HG02623 (cell line): ENCODE data around the gene B3GNT3.
A peak's percentile ranks its signal among the peaks of the same experiment; 100 is the strongest.

Experiments
- ATAC-seq: cut with Tn5 transposase; IDR thresholded peaks from one replicate; pipeline ENCODE4 v1.9.1; 2021; ENCODE audit warnings: moderate library complexity; ENCODE audit not compliant: unreplicated experiment

B3GNT3 gene

GRCh38 chr19:17859533-17860330 lies 64.8 kb downstream of the B3GNT3 start, which contains the start of gene RPL18A:
Gene RPL18A (plus strand): TSS chr19:17859910. CDS start chr19:17859957, 47 bp downstream.
- ATAC-seq: peak; percentile 91

- ATAC-seq: no peak
These were observed 65.5 kb downstream of the B3GNT3 start for GRCh38 chr19:17860331-17860992.

- ATAC-seq: no peak
These were observed 66.0 kb downstream of the B3GNT3 start for GRCh38 chr19:17860993-17861360.

- ATAC-seq: no peak
These were observed 66.8 kb downstream of the B3GNT3 start for GRCh38 chr19:17861542-17862402.

- ATAC-seq: no peak
These were observed 68.0 kb downstream of the B3GNT3 start for GRCh38 chr19:17862711-17863519.
